GM12878 (cell line): ENCODE measurements around the gene GPER1. TPM values are rescaled to one million over a fixed set of nuclear protein-coding genes. Genes with fewer than 3 reads are reported as not detected.

Source experiments
- ATAC-seq: fragments of 200-7000 bp; cut with Tn5 transposase; 3 replicates; pipeline ENCODE4 v1.9.1; 2020; ENCODE audit warnings: mild to moderate bottlenecking, moderate library complexity
- BruUV-seq: library from RNA; stranded (reverse); fragments of 400-500 nt; replicated peaks from 2 replicates; lab custom pipeline; 2021; lab: Mats Ljungman, UMichigan
- CTCF ChIA-PET: fragments of 300-600 bp; sonication (Branson Sonifier 250); formaldehyde crosslinking; extraction: SDS; loops from one replicate; lab custom pipeline; 2021; ENCODE audit warnings: inconsistent platforms; lab: Yijun Ruan, JAX
- POLR2A ChIA-PET: fragments of 350-600 bp; formaldehyde crosslinking; extraction: SDS; loops from one replicate; lab custom pipeline; 2021; ENCODE audit warnings: inconsistent platforms; lab: Charles Lee
- RAD21 ChIA-PET: fragments of 300-600 bp; sonication (Branson Sonifier 250); formaldehyde crosslinking; loops from one replicate; lab custom pipeline; 2023; ENCODE audit warnings: antibody characterized with exemption; ENCODE audit not compliant: unreplicated experiment; lab: Charles Lee
- SMC1A ChIA-PET: fragments of 300-600 bp; sonication (Branson Sonifier 250); formaldehyde crosslinking; loops from one replicate; lab custom pipeline; 2023; ENCODE audit not compliant: unreplicated experiment, uncharacterized antibody; lab: Charles Lee
- DNase-seq: peaks from one replicate; pipeline ENCODE4 v3.0.0-alpha.2; 2011; ENCODE audit warnings: low read depth, low spot score
- FAIRE-seq: peaks from 3 replicates; lab custom pipeline; 2011; peaks lifted over from hg19 to GRCh38; lab: Jason Lieb, UNC
- H2AFZ ChIP-seq: 2 replicates; pipeline ENCODE4 v1.6.0; 2011; ENCODE audit warnings: low read depth, low read length, control low read depth; ENCODE audit not compliant: control insufficient read depth
- H3K27ac ChIP-seq: 2 replicates; pipeline ENCODE4 v1.5.1; 2011; ENCODE audit warnings: control low read depth; ENCODE audit not compliant: control insufficient read depth, insufficient read depth
- H3K27me3 ChIP-seq, 2 experiments: replicated peaks in 1 of 2; 2 replicates each; pipeline versions ENCODE4 v1.6.0 to v1.6.1; 2011; ENCODE audit warnings: low read length in 1 of 2; ENCODE audit not compliant: control insufficient read depth in 2 of 2, insufficient read depth in 2 of 2
- H3K36me3 ChIP-seq, 2 experiments: 2 replicates each; pipeline ENCODE4 v1.5.1; 2011; ENCODE audit warnings: low read length in 1 of 2; ENCODE audit not compliant: control insufficient read depth in 2 of 2, insufficient read depth in 2 of 2
- H3K4me1 ChIP-seq: 2 replicates; pipeline ENCODE4 v1.6.1; 2011; ENCODE audit warnings: mild to moderate bottlenecking, low read length, moderate library complexity, mixed read lengths; ENCODE audit not compliant: control insufficient read depth, insufficient read depth
- H3K4me2 ChIP-seq: 2 replicates; pipeline ENCODE4 v1.6.0; 2011; ENCODE audit warnings: control low read depth; ENCODE audit not compliant: control insufficient read depth, insufficient read depth
- H3K4me3 ChIP-seq: fragments of 200-600 bp; sonication (generic); 2 replicates; pipeline ENCODE4 v1.5.1; 2016
- H3K79me2 ChIP-seq: 2 replicates; pipeline ENCODE4 v1.6.0; 2011; ENCODE audit warnings: low read length; ENCODE audit not compliant: control insufficient read depth, insufficient read depth
- H3K9ac ChIP-seq: 2 replicates; pipeline ENCODE4 v1.8.0; 2011; ENCODE audit warnings: low read length, control low read depth, mixed read lengths; ENCODE audit not compliant: control insufficient read depth, insufficient read depth
- H3K9me3 ChIP-seq: replicated peaks from 3 replicates; pipeline ENCODE4 v1.5.1; 2011; ENCODE audit warnings: mild to moderate bottlenecking, low read length; ENCODE audit not compliant: control insufficient read depth, insufficient read depth
- H4K20me1 ChIP-seq: 2 replicates; pipeline ENCODE4 v1.6.0; 2011; ENCODE audit not compliant: control insufficient read depth, insufficient read depth
- BHLHE40 ChIP-seq, 2 experiments: fragments of 450-650 bp in 1 of 2; IDR thresholded peaks; 2 replicates each; pipeline ENCODE4 v1.6.1; 2011 to 2017; ENCODE audit warnings: low read depth in 2 of 2, borderline replicate concordance in 1 of 2, improper control_type of control experiment in 1 of 2, low read length in 1 of 2, mild to moderate bottlenecking in 1 of 2
- KDM1A ChIP-seq: fragments of 200-600 bp; sonication (generic); IDR thresholded peaks from 2 replicates; pipeline ENCODE4 v1.6.1; 2016; ENCODE audit warnings: borderline replicate concordance
- SP1 ChIP-seq: IDR thresholded peaks from one replicate; pipeline ENCODE4 v1.6.1; 2011; ENCODE audit warnings: low read depth, low read length
- WGBS: methylation state at CpG from one replicate; pipeline ENCODE4 v1.1.6; 2016; ENCODE audit warnings: low lambda C conversion rate; ENCODE audit not compliant: insufficient replicate concordance, insufficient coverage; ENCODE audit errors: missing lambda C conversion rate; 5-methylcytosine and 5-hydroxymethylcytosine counted together
- in situ Hi-C: fragments of 300-500 bp; cut with MboI; formaldehyde crosslinking; loops from 9 replicates; pipeline ENCODE4 v1.14.3; 2018; ENCODE audit warnings: mixed read lengths
- intact Hi-C: fragments of 100-400 bp; cut with micrococcal nuclease; formaldehyde crosslinking; loops from one replicate; pipeline ENCODE4 v1.14.2; 2022; ENCODE audit not compliant: unreplicated experiment
- polyA plus RNA-seq, 11 experiments: library from polyadenylated mRNA; depleted of rRNA in 4 of 11; unstranded in 6 of 11; stranded (reverse) in 5 of 11; fragments of >200 nt; fragmentation: Nextera tagmentation in 4 of 11; fragmentation: Illumina TruSeq in 1 of 11; extraction: Ambion mirVana in 4 of 11; extraction: Trizol in 1 of 11; gene quantifications; 1 replicate in 1 of 11; 2 replicates in 10 of 11; pipeline versions ENCODE4 v1.2.1 to v1.2.3, GENCODE V29; 2011 to 2016; ENCODE audit warnings: inconsistent platforms in 2 of 11, missing spikeins in 2 of 11, low read depth in 1 of 11
- total RNA-seq, 4 experiments: library from RNA; depleted of rRNA in 3 of 4; stranded (reverse); fragments of >200 nt in 3 of 4; fragmentation: Illumina TruSeq in 1 of 4; extraction: Trizol in 1 of 4; gene quantifications; 2 replicates each; pipeline versions ENCODE4 v1.2.1 to v1.2.3, GENCODE V29; 2013 to 2021
- TF ChIP-seq, protein P1 (sequence below): fragments of 450-650 bp; IDR thresholded peaks from 2 replicates; pipeline ENCODE4 v1.6.1; 2016; ENCODE audit warnings: mild to moderate bottlenecking

Gene GPER1
- total and polyA plus RNA-seq, 10 of the 15 experiments (the other 5 are each of a cell fraction or from before 2014, with no cell fraction given) = 0.03 to 6.5 (median 2.6) TPM

GRCh38 chr7:1085910-1086421, 1.9 kb upstream of the GPER1 start:
- ChIA-PET SMC1A (interaction anchor here (0.6 to 4.2 kb wide), 21 partner anchors 9 to 176 kb away, joined by 3 to 38 read pairs (median 6); a partner anchor contains a TSS), CTCF (interaction anchor here (0.6 to 5.7 kb wide), 31 partner anchors 10 to 113 kb away, joined by 3 to 77 read pairs (median 4); a partner anchor contains a TSS), RAD21 (interaction anchor here (0.6 to 3.7 kb wide), 29 partner anchors 9 to 741 kb away, joined by 3 to 41 read pairs (median 4); partner anchors contain the start of gene ZFAND2A), POLR2A (interaction anchor here (0.5 to 2.7 kb wide), 23 partner anchors 9 to 168 kb away, joined by 3 to 16 read pairs (median 5); partner anchors contain the start of genes COX19 and ZFAND2A)
- Histone ChIP-seq H3K9ac (peak overlapping the region; percentile 78), H3K27me3 (no peaks in the 10 kb centered on the region), H3K4me1 (peaks cover 12% of the 10 kb centered on the region), H3K4me3 (no peak overlapping the region), H2AFZ (no peak overlapping the region), H3K36me3 (peaks cover 0 to 4% of the 10 kb centered on the region in 2 experiments; a peak in 2 of 4 replicates), H3K9me3 (no peaks in the 10 kb centered on the region), H3K4me2 (0 out of 2 replicates have a peak overlapping the region, but pooled peaks have one; percentile 33), H3K27ac (no peak overlapping the region; the same call in 1 of the 2 replicates), H3K79me2 (peaks cover 3% of the 10 kb centered on the region), H4K20me1 (no peaks in the 10 kb centered on the region)
- 86% methylated on average over 11 of the region's 11 CpGs for WGBS
- BruUV-seq = no TSS peak
- no peak for ATAC-seq
- DNase-seq = no peak
- intact Hi-C loops = loop anchor here (1.0 to 5.0 kb wide), 4 partner anchors 17 to 94 kb away; a partner anchor contains a TSS
- in situ Hi-C loops = no loop called here
- TF ChIP-seq, protein P1, sequence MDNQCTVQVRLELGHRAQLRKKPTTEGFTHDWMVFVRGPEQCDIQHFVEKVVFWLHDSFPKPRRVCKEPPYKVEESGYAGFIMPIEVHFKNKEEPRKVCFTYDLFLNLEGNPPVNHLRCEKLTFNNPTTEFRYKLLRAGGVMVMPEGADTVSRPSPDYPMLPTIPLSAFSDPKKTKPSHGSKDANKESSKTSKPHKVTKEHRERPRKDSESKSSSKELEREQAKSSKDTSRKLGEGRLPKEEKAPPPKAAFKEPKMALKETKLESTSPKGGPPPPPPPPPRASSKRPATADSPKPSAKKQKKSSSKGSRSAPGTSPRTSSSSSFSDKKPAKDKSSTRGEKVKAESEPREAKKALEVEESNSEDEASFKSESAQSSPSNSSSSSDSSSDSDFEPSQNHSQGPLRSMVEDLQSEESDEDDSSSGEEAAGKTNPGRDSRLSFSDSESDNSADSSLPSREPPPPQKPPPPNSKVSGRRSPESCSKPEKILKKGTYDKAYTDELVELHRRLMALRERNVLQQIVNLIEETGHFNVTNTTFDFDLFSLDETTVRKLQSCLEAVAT = peak; percentile 64; the same call in 1 of the 2 replicates
- TF ChIP-seq SP1 (no peak), KDM1A (no peak), BHLHE40 (IDR thresholded peaks at IDR 0.05; ENCODE audit: borderline replicate concordance in 1 of 2, low read depth in 2 of 2, low read length in 1 of 2) (peak in 1 of 2 experiments; percentile 22; a peak in 1 of 4 replicates)
- no peak for FAIRE-seq
